ENCODE data around the gene PSMD14. TPM values are rescaled to one million over a fixed set of nuclear protein-coding genes. Genes with fewer than 3 reads are reported as not detected.

PSMD14 gene
- total RNA-seq, 1 donor from 2014 or later, result 109 TPM

DNA sequence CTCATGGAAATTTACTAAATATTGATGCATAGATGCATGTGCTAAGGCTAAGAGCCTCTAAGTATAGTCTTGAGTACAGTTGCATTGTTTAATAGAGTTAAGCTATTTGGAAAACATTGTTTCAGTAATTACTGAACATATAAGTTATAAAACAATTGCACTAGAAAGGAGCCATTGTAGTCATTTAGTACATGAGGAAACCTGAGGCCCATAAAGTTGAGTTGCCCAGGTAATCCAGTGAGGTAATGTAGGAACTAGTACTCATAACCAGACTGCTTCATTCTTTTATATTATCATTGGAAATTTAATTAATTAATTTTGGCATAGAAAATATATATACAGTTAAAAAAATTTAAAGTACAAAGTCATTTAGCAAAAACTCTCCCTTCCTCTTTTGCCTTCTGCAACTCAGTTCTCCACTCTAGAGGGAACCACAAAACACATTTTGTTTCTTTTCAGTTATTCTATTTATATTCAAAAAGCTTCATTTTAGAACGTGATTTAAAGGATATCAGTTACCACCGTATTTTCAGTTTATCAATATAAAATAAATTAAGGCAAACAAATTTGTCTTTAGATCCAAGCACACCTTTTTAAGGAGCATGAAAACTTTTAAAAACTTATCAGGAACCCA is 80.0 kb downstream of the PSMD14 start:
- TF ChIP-seq, protein P1, sequence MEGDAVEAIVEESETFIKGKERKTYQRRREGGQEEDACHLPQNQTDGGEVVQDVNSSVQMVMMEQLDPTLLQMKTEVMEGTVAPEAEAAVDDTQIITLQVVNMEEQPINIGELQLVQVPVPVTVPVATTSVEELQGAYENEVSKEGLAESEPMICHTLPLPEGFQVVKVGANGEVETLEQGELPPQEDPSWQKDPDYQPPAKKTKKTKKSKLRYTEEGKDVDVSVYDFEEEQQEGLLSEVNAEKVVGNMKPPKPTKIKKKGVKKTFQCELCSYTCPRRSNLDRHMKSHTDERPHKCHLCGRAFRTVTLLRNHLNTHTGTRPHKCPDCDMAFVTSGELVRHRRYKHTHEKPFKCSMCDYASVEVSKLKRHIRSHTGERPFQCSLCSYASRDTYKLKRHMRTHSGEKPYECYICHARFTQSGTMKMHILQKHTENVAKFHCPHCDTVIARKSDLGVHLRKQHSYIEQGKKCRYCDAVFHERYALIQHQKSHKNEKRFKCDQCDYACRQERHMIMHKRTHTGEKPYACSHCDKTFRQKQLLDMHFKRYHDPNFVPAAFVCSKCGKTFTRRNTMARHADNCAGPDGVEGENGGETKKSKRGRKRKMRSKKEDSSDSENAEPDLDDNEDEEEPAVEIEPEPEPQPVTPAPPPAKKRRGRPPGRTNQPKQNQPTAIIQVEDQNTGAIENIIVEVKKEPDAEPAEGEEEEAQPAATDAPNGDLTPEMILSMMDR (IDR thresholded peaks at IDR 0.05; ENCODE audit: insufficient read depth, low read length, poor library complexity, severe bottlenecking), result no peak
- no peak for DNase-seq (ENCODE audit: low read depth)
- Histone ChIP-seq H3K4me3 (ENCODE audit: low read depth, low read length) (no peak overlapping the region), H3K27me3 (ENCODE audit: control insufficient read depth, insufficient read depth, low read length) (no peaks in the 10 kb centered on the region), H3K36me3 (ENCODE audit: control insufficient read depth, insufficient read depth, low read length) (no peaks in the 10 kb centered on the region)

- Histone ChIP-seq H3K4me3 (ENCODE audit: low read depth, low read length) (no peak overlapping the region), H3K27me3 (ENCODE audit: control insufficient read depth, insufficient read depth, low read length) (no peaks in the 10 kb centered on the region), H3K36me3 (ENCODE audit: control insufficient read depth, insufficient read depth, low read length) (no peaks in the 10 kb centered on the region)
- no peak for DNase-seq (ENCODE audit: low read depth)
- TF ChIP-seq, protein P1 (IDR thresholded peaks at IDR 0.05; ENCODE audit: insufficient read depth, low read length, poor library complexity, severe bottlenecking), result no peak
These were observed 83.7 kb downstream of the PSMD14 start for GRCh38 chr2:161391737-161392506.

DNA sequence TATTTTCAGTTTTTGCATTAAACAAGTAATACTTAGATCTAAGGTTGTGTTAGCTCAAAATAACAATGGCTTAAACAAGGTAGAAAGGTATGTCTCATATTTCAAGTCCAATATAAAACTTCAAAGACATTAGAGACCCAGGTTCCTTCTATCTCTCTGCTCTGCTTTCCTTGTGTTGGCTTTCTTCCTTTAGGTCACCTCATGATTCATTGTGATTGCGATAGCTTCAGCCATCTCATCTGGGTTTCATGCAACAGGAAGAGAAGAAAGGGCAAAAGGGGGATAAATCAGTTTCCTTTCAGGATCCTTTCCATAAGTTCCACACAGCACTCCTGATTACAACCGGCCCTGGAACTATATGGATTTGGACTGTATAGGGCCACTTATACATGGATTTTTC is 91.9 kb downstream of the PSMD14 start:
- no peak for DNase-seq (ENCODE audit: low read depth)
- Histone ChIP-seq H3K27me3 (ENCODE audit: control insufficient read depth, insufficient read depth, low read length) (no peaks in the 10 kb centered on the region), H3K36me3 (ENCODE audit: control insufficient read depth, insufficient read depth, low read length) (no peaks in the 10 kb centered on the region), H3K4me3 (ENCODE audit: low read depth, low read length) (no peak overlapping the region)
- TF ChIP-seq, protein P1 (IDR thresholded peaks at IDR 0.05; ENCODE audit: insufficient read depth, low read length, poor library complexity, severe bottlenecking), result no peak

GRCh38 chr2:161402297-161402696 is 94.1 kb downstream of the PSMD14 start:
- Histone ChIP-seq H3K4me3 (ENCODE audit: low read depth, low read length) (no peak overlapping the region), H3K27me3 (ENCODE audit: control insufficient read depth, insufficient read depth, low read length) (no peaks in the 10 kb centered on the region), H3K36me3 (ENCODE audit: control insufficient read depth, insufficient read depth, low read length) (no peaks in the 10 kb centered on the region)
- no peak for DNase-seq (ENCODE audit: low read depth)
- TF ChIP-seq, protein P1 (IDR thresholded peaks at IDR 0.05; ENCODE audit: insufficient read depth, low read length, poor library complexity, severe bottlenecking), result no peak

DNA sequence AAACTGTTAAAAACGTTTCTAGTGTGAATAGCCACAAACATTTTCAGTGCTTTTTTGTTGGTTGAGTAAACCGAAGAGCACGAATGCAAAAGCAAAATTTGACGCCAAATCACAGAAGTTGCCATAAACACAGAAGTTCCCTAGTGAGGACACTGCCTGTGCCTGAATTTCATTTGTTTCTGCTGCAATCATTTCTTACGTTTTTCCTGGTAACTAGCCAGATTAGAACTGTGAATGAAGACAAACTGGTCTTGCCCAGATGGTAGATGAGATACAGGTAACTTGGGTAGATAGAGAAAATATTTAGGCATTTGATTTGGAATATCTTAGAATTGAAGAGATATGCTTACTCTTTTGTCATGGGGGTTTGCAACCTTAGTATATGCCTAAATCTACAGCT is 98.1 kb downstream of the PSMD14 start:
- DNase-seq (ENCODE audit: low read depth), result no peak
- H3K27me3 ChIP-seq (ENCODE audit: control insufficient read depth, insufficient read depth, low read length), result no peaks in the 10 kb centered on the region
- TF ChIP-seq, protein P1 (IDR thresholded peaks at IDR 0.05; ENCODE audit: insufficient read depth, low read length, poor library complexity, severe bottlenecking), result no peak
- H3K36me3 ChIP-seq (ENCODE audit: control insufficient read depth, insufficient read depth, low read length), result no peaks in the 10 kb centered on the region
- H3K4me3 ChIP-seq (ENCODE audit: low read depth, low read length), result no peak overlapping the region

Measured in kidney epithelial cell (primary cell).